Peyer's patch (tissue), 4 donors: Measurements from ENCODE around the gene AQP10.

Source experiments
- CTCF ChIP-seq, 6 experiments: fragments of 450-650 bp in 4 of 6; fragments of 200-600 bp in 2 of 6; sonication (generic) in 1 of 6; IDR thresholded peaks; one replicate each; pipeline ENCODE4 v1.5.1; 2017 to 2019; ENCODE audit warnings: antibody characterized with exemption in 6 of 6, mild to moderate bottlenecking in 3 of 6, moderate library complexity in 1 of 6
- POLR2A ChIP-seq, 2 donors: fragments of 450-650 bp; IDR thresholded peaks; one replicate each; pipeline ENCODE4 v1.5.1; 2017; ENCODE audit warnings: antibody characterized with exemption in 2 of 2, mild to moderate bottlenecking in 2 of 2, moderate library complexity in 2 of 2

GRCh38 chr1:154347961-154348360 lies 27.1 kb downstream of the AQP10 start:
- no peak for TF ChIP-seq CTCF (IDR thresholded peaks at IDR 0.05)
- TF ChIP-seq POLR2A (IDR thresholded peaks at IDR 0.05), result no peak
